ENCODE data around the gene LRP2.

- TF ChIP-seq CTCF (IDR thresholded peaks at IDR 0.05 in 4 of 5, conservative IDR thresholded peaks at IDR 0.05 in 1 of 5): no peak
- no peak for TF ChIP-seq POLR2A (IDR thresholded peaks at IDR 0.05)
Observed at GRCh38 chr2:169139993-169140767, 222.2 kb downstream of the LRP2 start.
